GM23338 (cell line): ENCODE results near the gene DNM2. TPM values are rescaled to one million over a fixed set of nuclear protein-coding genes. Genes with fewer than 3 reads are reported as not detected.
A peak's percentile ranks its signal among the peaks of the same experiment; 100 is the strongest.

Experiments
- ATAC-seq: fragments of 200-7000 bp; cut with Tn5 transposase; 3 replicates; pipeline ENCODE4 v1.9.1; 2020
- DNase-seq: peaks from one replicate; pipeline ENCODE4 v3.0.0-alpha.2; 2015; ENCODE audit warnings: low spot score
- H2AFZ ChIP-seq: fragments of 200-600 bp; sonication (generic); 2 replicates; pipeline ENCODE4 v1.8.0; 2016; ENCODE audit warnings: antibody characterized with exemption, mild to moderate bottlenecking, moderate library complexity
- H3F3A ChIP-seq: fragments of 200-600 bp; sonication (generic); replicated peaks from 2 replicates; pipeline ENCODE4 v1.8.0; 2017; ENCODE audit warnings: antibody characterized with exemption, mixed run types, low read depth
- H3K27ac ChIP-seq: fragments of 200-600 bp; sonication (generic); 2 replicates; pipeline ENCODE4 v1.6.1; 2016; ENCODE audit warnings: low read depth
- H3K27me3 ChIP-seq: fragments of 200-600 bp; sonication (generic); 2 replicates; pipeline ENCODE4 v1.8.0; 2016; ENCODE audit warnings: mild to moderate bottlenecking, mixed run types, moderate library complexity; ENCODE audit not compliant: insufficient read depth
- H3K36me3 ChIP-seq: fragments of 200-600 bp; sonication (generic); 2 replicates; pipeline ENCODE4 v1.8.0; 2016; ENCODE audit warnings: mild to moderate bottlenecking; ENCODE audit not compliant: insufficient read depth
- H3K4me1 ChIP-seq: fragments of 200-600 bp; sonication (generic); 2 replicates; pipeline ENCODE4 v1.8.0; 2016; ENCODE audit warnings: mild to moderate bottlenecking, moderate library complexity; ENCODE audit not compliant: insufficient read depth
- H3K4me2 ChIP-seq: fragments of 200-600 bp; sonication (generic); 2 replicates; pipeline ENCODE4 v1.7.1; 2017; ENCODE audit warnings: mixed run types
- H3K4me3 ChIP-seq: fragments of 200-600 bp; sonication (generic); 2 replicates; pipeline ENCODE4 v1.6.1; 2016; ENCODE audit warnings: mixed run types
- H3K79me2 ChIP-seq: fragments of 200-600 bp; sonication (generic); replicated peaks from 2 replicates; pipeline ENCODE4 v1.8.0; 2017; ENCODE audit warnings: mild to moderate bottlenecking; ENCODE audit not compliant: insufficient read depth
- H3K9me2 ChIP-seq: fragments of 200-600 bp; sonication (generic); 2 replicates; pipeline ENCODE4 v1.8.0; 2017; ENCODE audit not compliant: insufficient read depth
- H4K20me1 ChIP-seq: fragments of 200-600 bp; sonication (generic); replicated peaks from 2 replicates; pipeline ENCODE4 v1.8.0; 2017; ENCODE audit warnings: mild to moderate bottlenecking; ENCODE audit not compliant: insufficient read depth
- H3K27ac Mint-ChIP-seq: 2 replicates; pipeline ENCODE4 v1.8.0; 2020; ENCODE audit warnings: inconsistent platforms, mild to moderate bottlenecking, moderate library complexity, mixed read lengths
- H3K27me3 Mint-ChIP-seq: 3 replicates; pipeline ENCODE4 v1.8.0; 2022; ENCODE audit warnings: low read depth, mild to moderate bottlenecking, moderate library complexity, mixed read lengths, inconsistent platforms; ENCODE audit not compliant: insufficient read depth, poor library complexity
- H3K36me3 Mint-ChIP-seq: 3 replicates; pipeline ENCODE4 v1.8.0; 2021; ENCODE audit warnings: low read depth, mild to moderate bottlenecking, inconsistent platforms, moderate library complexity, mixed read lengths
- H3K4me1 Mint-ChIP-seq: 3 replicates; pipeline ENCODE4 v1.8.0; 2020; ENCODE audit warnings: mild to moderate bottlenecking, inconsistent platforms, mixed read lengths
- H3K4me3 Mint-ChIP-seq: 3 replicates; pipeline ENCODE4 v1.8.0; 2021; ENCODE audit warnings: moderate library complexity, mild to moderate bottlenecking, inconsistent platforms, mixed read lengths
- H3K9me3 Mint-ChIP-seq: 3 replicates; pipeline ENCODE4 v1.8.0; 2020; ENCODE audit warnings: moderate library complexity, mild to moderate bottlenecking, inconsistent platforms, mixed read lengths
- CREB1 ChIP-seq: fragments of 250-450 bp; sonication (Bioruptor Pico); IDR thresholded peaks from 2 replicates; pipeline ENCODE4 v1.5.0; 2020; ENCODE audit warnings: low read depth, mild to moderate bottlenecking, moderate library complexity
- ETS1 ChIP-seq: IDR thresholded peaks from 2 replicates; pipeline ENCODE4 v1.6.1; 2016; ENCODE audit warnings: antibody characterized with exemption
- EZH2phosphoT487 ChIP-seq: fragments of 200-600 bp; sonication (generic); IDR thresholded peaks from one replicate; pipeline ENCODE4 v1.8.1; 2018; ENCODE audit warnings: antibody characterized with exemption; ENCODE audit not compliant: unreplicated experiment
- NANOG ChIP-seq: IDR thresholded peaks from 2 replicates; pipeline ENCODE4 v1.6.1; 2016; ENCODE audit warnings: antibody characterized with exemption, borderline replicate concordance
- REST ChIP-seq: IDR thresholded peaks from one replicate; pipeline ENCODE4 v1.6.1; 2018; ENCODE audit warnings: antibody characterized with exemption; ENCODE audit not compliant: unreplicated experiment
- STAT1 ChIP-seq: IDR thresholded peaks from one replicate; pipeline ENCODE4 v1.6.1; 2016; ENCODE audit warnings: antibody characterized with exemption; ENCODE audit not compliant: unreplicated experiment
- ZNF462 ChIP-seq: fragments of 250-450 bp; sonication (Bioruptor Pico); IDR thresholded peaks from 2 replicates; pipeline ENCODE4 v1.5.0; 2020; ENCODE audit warnings: mild to moderate bottlenecking, moderate library complexity
- polyA plus RNA-seq: library from polyadenylated mRNA; unstranded; fragments of >200 nt; fragmentation: Nextera tagmentation; extraction: Ambion mirVana; gene quantifications from 2 replicates; pipeline ENCODE4 v1.2.1, GENCODE V29; 2016
- total RNA-seq: library from RNA; depleted of rRNA; stranded (reverse); fragments of >200 nt; shearing (Covaris generic); gene quantifications from 2 replicates; pipeline ENCODE4 v1.2.3, GENCODE V29; 2014

Gene DNM2
- total and polyA plus RNA-seq, 2 experiments from 2014 or later, result 40.7 to 138 TPM

- H3K36me3 Mint-ChIP-seq, result peaks cover 89% of the 10 kb centered on the region
- Histone ChIP-seq H3K4me1 (peaks cover 5% of the 10 kb centered on the region; the same call in 1 of the 2 replicates), H3K4me2 (no peak overlapping the region), H3K4me3 (no peak overlapping the region), H3K79me2 (peaks cover 32% of the 10 kb centered on the region), H3K27me3 (no peaks in the 10 kb centered on the region), H3K27ac (0 out of 2 replicates have a peak overlapping the region, but pooled peaks have one; percentile 19), H3K9me2 (no peaks in the 10 kb centered on the region), H3F3A (peaks cover 72% of the 10 kb centered on the region), H2AFZ (no peak overlapping the region), H3K36me3 (peaks cover 73% of the 10 kb centered on the region), H4K20me1 (peaks cover 57% of the 10 kb centered on the region)
- peaks cover 32% of the 10 kb centered on the region for H3K27me3 Mint-ChIP-seq
- TF ChIP-seq ZNF462 (CRISPR knock-in tag), result no peak
- no peak for TF ChIP-seq CREB1 (CRISPR knock-in tag)
- no peak for TF ChIP-seq ETS1
- TF ChIP-seq REST, result no peak
- no peak for TF ChIP-seq NANOG
- TF ChIP-seq STAT1, result no peak
- no peak for TF ChIP-seq EZH2phosphoT487
- no peak for ATAC-seq
- no peak overlapping the region for H3K27ac Mint-ChIP-seq
- H3K4me1 Mint-ChIP-seq, result peaks cover 15% of the 10 kb centered on the region
- DNase-seq, result no peak
- H3K4me3 Mint-ChIP-seq, result no peak overlapping the region
- H3K9me3 Mint-ChIP-seq, result no peaks in the 10 kb centered on the region; the same call in 2 of the 3 replicates
Measured at GRCh38 chr19:10688545-10689280, 29.2 kb upstream of the DNM2 start.
